Muscle layer of colon (tissue), 2 donors: ENCODE measurements around the gene TNNI2.
A peak's percentile ranks its signal among the peaks of the same experiment; 100 is the strongest.
"Not testable (repeated sequence)": the region's sequence is repeated elsewhere in the genome, so short reads cannot be mapped to it uniquely, and the experiment has no call there.

Source experiments
- H3K27ac ChIP-seq: one replicate; pipeline ENCODE4 v1.7.0; 2013; ENCODE audit warnings: low read depth, mild to moderate bottlenecking, low read length, moderate library complexity
- H3K27me3 ChIP-seq, 2 donors: one replicate each; pipeline ENCODE4 v1.7.0; 2013; ENCODE audit warnings: low read length in 2 of 2, mild to moderate bottlenecking in 2 of 2; ENCODE audit not compliant: insufficient read depth in 2 of 2, control insufficient read depth in 1 of 2
- H3K36me3 ChIP-seq: one replicate; pipeline ENCODE4 v1.7.0; 2013; ENCODE audit warnings: mild to moderate bottlenecking, low read length; ENCODE audit not compliant: insufficient read depth
- H3K4me1 ChIP-seq: one replicate; pipeline ENCODE4 v1.7.0; 2013; ENCODE audit warnings: mild to moderate bottlenecking, low read length; ENCODE audit not compliant: insufficient read depth
- H3K4me3 ChIP-seq, 2 donors: one replicate each; pipeline ENCODE4 v1.7.0; 2013; ENCODE audit warnings: low read length in 2 of 2, low read depth in 1 of 2, mild to moderate bottlenecking in 1 of 2, moderate library complexity in 1 of 2
- H3K9ac ChIP-seq: one replicate; pipeline ENCODE4 v1.7.0; 2013; ENCODE audit warnings: low read length
- H3K9me3 ChIP-seq: one replicate; pipeline ENCODE4 v1.7.0; 2013; ENCODE audit warnings: mild to moderate bottlenecking, low read length
- donor health status: abdominal sarcoma.
- donor health status: Adenocarcinoma of cecum.

Gene TNNI2

GRCh38 chr11:1870326-1870696 lies 31.5 kb downstream of the TNNI2 start:
- Histone ChIP-seq H3K9me3 (no peaks in the 10 kb centered on the region), H3K27me3 (peaks cover 0 to 10% of the 10 kb centered on the region in 2 donors), H3K27ac (peak overlapping the region; percentile 57), H3K4me3 (peak overlapping the region; percentile 7 to 52), H3K36me3 (no peaks in the 10 kb centered on the region), H3K4me1 (peaks cover 9% of the 10 kb centered on the region), H3K9ac (no peak overlapping the region)

DNA sequence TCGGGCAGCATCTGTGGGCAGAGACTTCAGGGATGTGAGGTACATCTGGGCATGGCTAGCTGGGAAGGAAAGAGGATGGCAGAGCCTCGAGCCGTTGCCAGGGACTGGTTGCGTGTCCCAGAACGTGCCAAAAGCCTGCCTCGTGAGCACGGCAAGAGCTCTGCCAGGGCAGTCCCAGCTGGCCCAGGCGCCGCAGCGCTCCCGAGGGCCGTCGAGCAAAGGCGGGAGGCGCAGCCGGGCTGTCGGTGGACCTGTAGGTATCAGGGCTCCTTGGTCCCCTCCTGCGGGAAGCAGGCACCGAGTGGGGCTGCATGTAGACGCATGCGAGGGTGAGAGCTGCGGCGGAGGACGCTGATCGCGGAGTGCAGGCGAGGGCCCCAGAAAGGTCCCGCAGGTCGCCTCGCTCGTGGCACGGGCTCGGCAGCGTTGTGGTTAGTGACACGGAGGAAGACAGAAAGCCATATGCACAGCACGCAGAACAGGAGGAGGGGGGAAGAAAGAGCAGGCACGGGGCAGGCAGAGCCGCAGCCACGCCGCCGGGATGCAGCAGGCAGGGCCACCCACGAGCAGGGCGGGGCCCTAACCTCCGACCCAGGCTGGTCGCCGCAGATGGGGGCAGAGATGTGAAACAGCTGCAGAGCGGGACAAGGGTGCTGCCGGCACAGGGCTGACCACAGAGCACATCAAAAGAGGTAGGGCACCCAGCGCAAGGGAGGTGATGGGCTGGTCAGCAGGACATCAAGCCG lies 32.1 kb downstream of the TNNI2 start:
- Histone ChIP-seq H3K36me3 (no peaks in the 10 kb centered on the region), H3K4me1 (peaks cover 4% of the 10 kb centered on the region), H3K4me3 (peak overlapping the region; percentile 7 to 52), H3K9me3 (no peaks in the 10 kb centered on the region), H3K27me3 (peaks cover 0 to 10% of the 10 kb centered on the region in 2 donors), H3K27ac (peak overlapping the region; percentile 57), H3K9ac (no peak overlapping the region)

GRCh38 chr11:1871531-1871930 lies 32.8 kb downstream of the TNNI2 start:
- Histone ChIP-seq H3K27ac (no peak overlapping the region), H3K4me1 (peaks cover 3% of the 10 kb centered on the region), H3K9ac (no peak overlapping the region)

GRCh38 chr11:1872267-1872985 lies 33.6 kb downstream of the TNNI2 start:
- Histone ChIP-seq H3K27me3 (peaks cover 0 to 10% of the 10 kb centered on the region in 2 donors), H3K9ac (no peak overlapping the region), H3K27ac (no peak overlapping the region), H3K9me3 (no peaks in the 10 kb centered on the region), H3K4me1 (peaks cover 10% of the 10 kb centered on the region), H3K4me3 (peak overlapping the region in 1 of 2 donors; percentile 18), H3K36me3 (no peaks in the 10 kb centered on the region)

More at GRCh38 chr11:1871531-1871930, 32.8 kb downstream of the TNNI2 start:
- Histone ChIP-seq H3K9me3 (no peaks in the 10 kb centered on the region), H3K4me3 (peak overlapping the region in 1 of 2 donors; percentile 52), H3K36me3 (no peaks in the 10 kb centered on the region), H3K27me3 (peaks cover 0 to 10% of the 10 kb centered on the region in 2 donors)

GRCh38 chr11:1873048-1873812 lies 34.4 kb downstream of the TNNI2 start:
- peaks cover 17% of the 10 kb centered on the region for H3K4me1 ChIP-seq
- no peaks in the 10 kb centered on the region for H3K36me3 ChIP-seq
- peaks cover 0 to 10% of the 10 kb centered on the region in 2 donors for H3K27me3 ChIP-seq
- no peaks in the 10 kb centered on the region for H3K9me3 ChIP-seq
- no peak overlapping the region for H3K4me3 ChIP-seq
- no peak overlapping the region for H3K9ac ChIP-seq
- no peak overlapping the region for H3K27ac ChIP-seq

DNA sequence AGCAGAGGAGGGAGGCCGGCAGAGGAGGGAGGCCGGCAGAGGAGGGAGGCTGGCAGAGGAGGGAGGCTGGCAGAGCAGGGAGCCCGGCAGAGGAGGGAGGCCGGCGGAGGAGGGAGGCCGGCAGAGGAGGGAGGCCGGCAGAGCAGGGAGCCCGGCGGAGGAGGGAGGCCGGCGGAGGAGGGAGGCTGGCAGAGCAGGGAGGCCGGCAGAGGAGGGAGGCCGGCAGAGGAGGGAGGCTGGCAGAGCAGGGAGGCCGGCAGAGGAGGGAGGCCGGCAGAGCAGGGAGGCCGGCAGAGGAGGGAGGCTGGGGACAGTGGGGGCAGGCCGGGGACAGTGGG lies 35.0 kb downstream of the TNNI2 start:
- Histone ChIP-seq H3K27me3 (peaks cover 0 to 10% of the 10 kb centered on the region in 2 donors), H3K4me1 (peaks cover 21% of the 10 kb centered on the region)
- H3K36me3 ChIP-seq, H3K9ac ChIP-seq, H3K9me3 ChIP-seq, H3K27ac ChIP-seq, H3K4me3 ChIP-seq: not testable (repeated sequence)

GRCh38 chr11:1874441-1875092 lies 35.8 kb downstream of the TNNI2 start:
- not testable (repeated sequence) for H3K9ac ChIP-seq, H3K4me3 ChIP-seq, H3K27ac ChIP-seq, H3K36me3 ChIP-seq, H3K9me3 ChIP-seq
- Histone ChIP-seq H3K27me3 (peaks cover 0 to 10% of the 10 kb centered on the region in 2 donors), H3K4me1 (peaks cover 21% of the 10 kb centered on the region)

GRCh38 chr11:1875093-1875850 lies 36.5 kb downstream of the TNNI2 start:
- H3K4me3 ChIP-seq = no peak overlapping the region
- no peaks in the 10 kb centered on the region for H3K36me3 ChIP-seq
- H3K27ac ChIP-seq = no peak overlapping the region
- H3K9me3 ChIP-seq = no peaks in the 10 kb centered on the region
- no peak overlapping the region for H3K9ac ChIP-seq
- peaks cover 0 to 10% of the 10 kb centered on the region in 2 donors for H3K27me3 ChIP-seq
- peaks cover 21% of the 10 kb centered on the region for H3K4me1 ChIP-seq

DNA sequence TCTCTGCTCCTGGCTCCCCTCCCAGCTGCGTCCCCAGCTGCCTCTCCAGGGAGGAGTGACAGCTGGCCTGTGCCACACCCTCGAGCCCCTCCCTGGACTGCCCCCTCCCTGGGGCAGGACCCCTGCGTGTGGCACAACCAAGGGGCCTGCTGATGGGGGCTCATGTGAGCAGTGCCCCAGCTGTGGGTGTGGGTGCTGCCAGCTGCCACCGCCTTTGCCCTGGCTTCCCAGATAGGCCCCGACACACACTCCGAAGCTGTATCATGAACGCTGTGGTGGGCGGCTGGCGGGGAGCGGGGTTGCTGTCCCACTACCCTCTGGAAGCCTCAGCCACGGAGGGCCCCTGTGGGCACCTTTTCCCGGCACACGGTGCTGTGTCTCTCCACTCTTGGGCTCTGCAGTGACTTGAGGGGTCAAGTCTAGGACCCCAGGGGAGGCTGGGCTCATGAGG lies 37.1 kb downstream of the TNNI2 start:
- H3K4me3 ChIP-seq, H3K36me3 ChIP-seq, H3K27me3 ChIP-seq, H3K9me3 ChIP-seq, H3K9ac ChIP-seq: not testable (repeated sequence)
- H3K4me1 ChIP-seq = peaks cover 22% of the 10 kb centered on the region
- peak overlapping the region; percentile 66 for H3K27ac ChIP-seq

- Histone ChIP-seq H3K4me1 (peaks cover 26% of the 10 kb centered on the region), H3K27ac (peak overlapping the region; percentile 66), H3K4me3 (no peak overlapping the region), H3K9ac (no peak overlapping the region), H3K27me3 (peaks cover 0 to 2% of the 10 kb centered on the region in 2 donors), H3K9me3 (no peaks in the 10 kb centered on the region), H3K36me3 (no peaks in the 10 kb centered on the region)
These were observed 37.7 kb downstream of the TNNI2 start for GRCh38 chr11:1876361-1877063.
